ENCODE results near the gene RNF168. TPM values are rescaled to one million over a fixed set of nuclear protein-coding genes. Genes with fewer than 3 reads are reported as not detected.
"Not testable (repeated sequence)": the region's sequence is repeated elsewhere in the genome, so short reads cannot be mapped to it uniquely, and the experiment has no call there.

Gene RNF168
- total RNA-seq, 2 donors from 2014 or later = 22.2 to 29.9 TPM

DNA sequence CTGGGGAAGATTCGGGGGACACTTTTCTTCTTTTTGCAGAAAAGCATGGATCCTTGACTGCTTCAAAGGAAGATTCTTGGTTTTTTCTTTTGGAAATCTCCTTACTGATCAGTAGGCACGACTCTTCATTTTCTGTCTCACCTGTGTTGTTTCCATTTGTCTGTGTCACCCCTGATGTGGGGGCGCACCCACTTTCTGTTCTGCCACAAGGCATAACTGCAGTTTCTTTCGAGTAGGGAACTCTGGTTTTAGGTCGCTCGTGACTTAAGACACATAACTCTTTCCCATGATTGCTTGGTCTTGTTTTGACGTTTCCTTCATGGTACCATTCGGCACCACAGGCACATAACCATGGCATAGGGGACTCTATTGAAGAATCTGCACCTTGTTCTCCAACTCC, 31.3 kb downstream of the RNF168 start:
- Mint-ChIP-seq H3K4me3 (no peak overlapping the region), H3K36me3 (peaks cover 8% of the 10 kb centered on the region), H3K9me3 (no peaks in the 10 kb centered on the region), H3K4me1 (ENCODE audit: low read depth in 2 of 2) (peaks cover 14 to 19% of the 10 kb centered on the region in 2 donors), H3K27ac (peak overlapping the region in 1 of 2 donors; percentile 6), H3K27me3 (no peaks in the 10 kb centered on the region)
- DNase-seq (ENCODE audit: low spot score) (no peak), ATAC-seq (no peak)

DNA sequence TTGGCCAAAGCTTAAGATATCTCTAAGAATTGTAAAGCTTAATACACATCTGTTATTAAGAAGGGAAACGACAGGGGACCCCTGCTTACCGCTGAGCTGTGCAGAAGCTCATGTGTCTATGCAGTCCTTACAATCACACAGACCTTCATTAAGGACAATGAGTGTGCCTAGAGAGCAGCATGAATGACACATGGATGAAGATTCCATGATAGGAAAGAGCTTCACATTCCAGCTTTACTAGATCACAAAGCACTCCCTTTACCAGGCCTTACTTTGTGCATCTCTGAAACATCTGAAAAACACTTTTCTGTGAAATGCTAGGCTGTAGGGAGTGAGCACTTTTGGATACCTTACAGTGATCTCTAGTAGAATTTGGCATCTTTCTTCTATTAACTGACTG, 32.0 kb downstream of the RNF168 start:
- H3K9me3 Mint-ChIP-seq = no peaks in the 10 kb centered on the region
- DNase-seq (ENCODE audit: low spot score) = no peak
- no peak overlapping the region for H3K4me3 Mint-ChIP-seq
- H3K27ac Mint-ChIP-seq = peak overlapping the region in 1 of 2 donors; percentile 6
- no peaks in the 10 kb centered on the region for H3K27me3 Mint-ChIP-seq
- H3K4me1 Mint-ChIP-seq (ENCODE audit: low read depth in 2 of 2) = peaks cover 14 to 19% of the 10 kb centered on the region in 2 donors
- ATAC-seq = no peak
- H3K36me3 Mint-ChIP-seq = peaks cover 8% of the 10 kb centered on the region

DNA sequence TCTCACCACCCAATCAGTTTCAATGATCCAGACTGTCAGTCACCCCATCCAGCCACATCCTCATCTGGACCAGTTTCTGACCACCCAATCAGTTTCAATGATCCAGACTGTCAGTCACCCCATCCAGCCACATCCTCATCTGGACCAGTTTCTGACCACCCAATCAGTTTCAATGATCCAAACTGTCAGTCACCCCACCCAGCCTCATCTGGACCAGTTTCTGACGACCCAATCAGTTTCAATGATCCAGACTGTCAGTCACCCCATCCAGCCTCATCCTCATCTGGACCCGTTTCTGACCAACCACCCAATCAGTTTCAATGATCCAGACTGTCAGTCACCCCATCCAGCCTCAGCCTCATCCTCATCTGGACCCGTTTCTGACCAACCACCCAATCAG, 33.4 kb downstream of the RNF168 start:
- not testable (repeated sequence) for DNase-seq (ENCODE audit: low spot score); H3K4me3 Mint-ChIP-seq; H3K27me3 Mint-ChIP-seq; H3K36me3 Mint-ChIP-seq; ATAC-seq; H3K9me3 Mint-ChIP-seq
- Mint-ChIP-seq H3K4me1 (ENCODE audit: low read depth in 2 of 2) (peaks cover 14 to 19% of the 10 kb centered on the region in 2 donors), H3K27ac (peak overlapping the region in 1 of 2 donors; percentile 57)

DNA sequence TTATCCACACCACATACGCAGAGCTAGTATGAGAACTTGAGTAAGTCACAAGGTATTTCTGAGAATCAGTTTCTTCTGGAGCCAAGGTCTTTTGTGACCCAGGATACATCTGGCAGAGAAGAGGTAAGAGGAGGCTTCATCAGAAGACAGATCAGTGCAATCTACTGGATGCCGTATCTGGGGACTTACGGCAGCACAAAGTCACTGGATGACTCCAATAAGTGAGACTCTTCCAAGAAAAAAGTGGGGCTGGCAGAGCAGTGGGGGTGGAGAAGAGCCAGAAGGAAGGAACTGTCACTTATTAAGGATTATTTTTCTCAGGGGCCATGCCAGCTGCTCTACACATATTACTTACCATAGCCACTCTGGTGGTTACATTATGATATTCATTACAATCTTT, 39.8 kb downstream of the RNF168 start:
- ATAC-seq (no peak), DNase-seq (ENCODE audit: low spot score) (no peak)
- Mint-ChIP-seq H3K27ac (no peak overlapping the region), H3K4me1 (ENCODE audit: low read depth in 2 of 2) (peaks cover 7 to 9% of the 10 kb centered on the region in 2 donors), H3K4me3 (no peak overlapping the region), H3K27me3 (no peaks in the 10 kb centered on the region), H3K36me3 (no peaks in the 10 kb centered on the region), H3K9me3 (no peaks in the 10 kb centered on the region)

DNA sequence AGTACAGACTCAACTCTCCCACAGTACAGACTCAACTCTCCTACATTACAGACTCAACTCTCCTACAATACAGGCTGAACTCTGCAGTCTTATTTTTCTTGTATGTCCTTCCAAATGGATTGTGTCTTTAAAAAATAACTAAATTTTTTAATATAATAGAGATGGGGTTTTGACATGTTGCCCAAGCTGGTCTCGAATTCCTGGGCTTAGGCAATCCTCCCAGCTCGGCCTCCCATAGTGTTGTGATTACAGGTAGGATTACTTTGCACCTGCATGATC, 40.2 kb downstream of the RNF168 start:
- Mint-ChIP-seq H3K27ac (no peak overlapping the region), H3K36me3 (no peaks in the 10 kb centered on the region), H3K9me3 (no peaks in the 10 kb centered on the region), H3K4me1 (ENCODE audit: low read depth in 2 of 2) (peaks cover 7 to 8% of the 10 kb centered on the region in 2 donors), H3K27me3 (no peaks in the 10 kb centered on the region), H3K4me3 (no peak overlapping the region)
- no peak for DNase-seq (ENCODE audit: low spot score)
- no peak for ATAC-seq

DNA sequence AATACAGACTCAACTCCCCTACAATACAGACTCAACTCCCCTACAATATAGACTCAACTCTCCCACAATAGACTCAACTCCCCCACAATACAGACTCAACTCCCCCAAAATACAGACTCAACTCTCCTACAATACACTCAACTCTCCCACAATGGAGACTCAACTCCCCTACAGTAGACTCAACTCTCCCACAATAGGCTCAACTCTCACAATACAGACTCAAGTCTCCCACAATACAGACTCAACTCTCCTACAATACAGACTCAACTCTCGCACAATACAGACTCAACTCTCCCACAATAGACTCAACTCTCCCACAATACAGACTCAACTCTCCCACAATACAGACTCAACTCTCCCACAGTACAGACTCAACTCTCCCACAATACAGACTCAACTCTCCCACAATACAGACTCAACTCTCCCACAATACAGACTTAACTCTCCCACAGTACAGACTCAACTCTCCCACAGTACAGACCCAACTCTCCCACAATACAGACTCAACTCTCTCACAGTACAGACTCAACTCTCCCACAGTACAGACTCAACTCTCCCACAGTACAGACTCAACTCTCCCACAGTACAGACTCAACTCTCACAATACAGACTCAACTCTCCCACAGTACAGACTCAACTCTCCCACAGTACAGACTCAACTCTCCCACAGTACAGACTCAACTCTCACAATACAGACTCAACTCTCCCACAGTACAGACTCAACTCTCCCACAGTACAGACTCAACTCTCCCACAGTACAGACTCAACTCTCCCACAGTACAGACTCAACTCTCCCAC, 40.7 kb downstream of the RNF168 start:
- not testable (repeated sequence) for H3K27me3 Mint-ChIP-seq; H3K36me3 Mint-ChIP-seq; H3K9me3 Mint-ChIP-seq; H3K4me1 Mint-ChIP-seq (ENCODE audit: low read depth in 2 of 2); ATAC-seq; H3K4me3 Mint-ChIP-seq; DNase-seq (ENCODE audit: low spot score); H3K27ac Mint-ChIP-seq

DNA sequence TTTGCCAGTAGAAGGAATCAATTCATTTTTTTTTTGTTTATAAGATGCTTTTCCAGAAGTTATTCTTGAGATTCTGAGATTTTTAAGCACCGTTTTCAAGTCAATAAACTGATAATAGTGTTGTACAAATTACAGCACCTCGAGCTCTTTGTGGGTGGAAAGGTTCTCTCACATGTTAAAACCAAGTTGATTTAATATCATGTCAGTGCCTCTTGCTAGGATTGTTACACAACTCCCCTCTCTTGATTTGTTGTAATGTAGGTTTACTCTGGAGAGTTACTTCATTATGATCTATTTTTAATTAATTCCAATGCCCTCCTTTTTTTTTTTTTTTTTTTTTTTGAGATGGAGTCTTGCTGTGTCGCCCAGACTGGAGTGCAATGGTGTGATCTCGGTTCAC, 45.5 kb downstream of the RNF168 start:
- Mint-ChIP-seq H3K27ac (peak overlapping the region in 1 of 2 donors; percentile 33), H3K4me3 (no peak overlapping the region)

DNA sequence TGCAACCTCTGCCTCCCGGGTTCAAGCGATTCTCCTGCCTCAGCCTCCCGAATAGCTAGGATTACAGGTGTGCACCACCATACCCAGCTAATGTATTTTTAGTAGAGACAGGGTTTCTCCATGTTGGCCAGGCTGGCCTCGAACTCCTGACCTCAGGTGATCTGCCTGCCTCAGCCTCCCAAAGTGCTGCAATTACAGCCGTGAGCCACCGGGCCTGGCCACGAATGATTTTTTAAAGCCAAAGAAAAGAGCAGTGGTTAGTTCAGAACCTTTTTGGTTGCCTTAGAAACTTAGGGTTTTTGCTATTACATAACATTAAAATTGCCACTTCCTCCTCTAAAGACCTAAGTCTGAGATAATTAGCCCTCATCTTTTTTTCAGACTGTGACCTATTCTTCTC, 46.1 kb downstream of the RNF168 start:
- H3K36me3 Mint-ChIP-seq; H3K27me3 Mint-ChIP-seq; DNase-seq (ENCODE audit: low spot score); H3K4me1 Mint-ChIP-seq (ENCODE audit: low read depth in 2 of 2); H3K4me3 Mint-ChIP-seq; H3K9me3 Mint-ChIP-seq: not testable (repeated sequence)
- peak overlapping the region in 1 of 2 donors; percentile 33 for H3K27ac Mint-ChIP-seq
- peak in 1 of 2 donors; percentile 41 for ATAC-seq

More for the DNA sequence above, 45.5 kb downstream of the RNF168 start:
- ATAC-seq (no peak), DNase-seq (ENCODE audit: low spot score) (no peak)
- Mint-ChIP-seq H3K27me3 (no peaks in the 10 kb centered on the region), H3K9me3 (no peaks in the 10 kb centered on the region), H3K36me3 (no peaks in the 10 kb centered on the region), H3K4me1 (ENCODE audit: low read depth in 2 of 2) (peaks cover 7 to 8% of the 10 kb centered on the region in 2 donors)

DNA sequence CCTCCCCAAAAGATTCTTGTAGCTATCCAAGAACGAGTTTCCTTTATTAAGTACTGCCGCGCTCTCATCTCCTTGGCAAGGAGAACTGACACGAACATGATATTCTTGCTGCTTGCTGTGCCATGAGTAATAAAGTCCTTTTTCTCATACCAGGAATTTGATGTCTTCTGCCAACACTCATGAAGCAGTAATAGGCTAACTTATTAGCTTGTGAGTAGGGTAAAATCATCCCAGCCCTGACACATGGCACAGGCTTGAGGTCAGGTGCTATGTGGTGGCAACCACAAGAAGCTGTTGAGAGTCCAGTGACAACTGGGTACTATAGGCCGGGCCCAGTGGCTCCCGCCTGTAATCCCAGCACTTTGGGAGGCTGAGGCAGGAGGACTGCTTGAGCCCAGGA, 48.6 kb downstream of the RNF168 start:
- H3K27me3 Mint-ChIP-seq = no peaks in the 10 kb centered on the region
- H3K9me3 Mint-ChIP-seq = no peaks in the 10 kb centered on the region
- no peak overlapping the region for H3K27ac Mint-ChIP-seq
- H3K4me3 Mint-ChIP-seq = no peak overlapping the region
- ATAC-seq = no peak
- no peaks in the 10 kb centered on the region for H3K4me1 Mint-ChIP-seq (ENCODE audit: low read depth in 2 of 2)
- H3K36me3 Mint-ChIP-seq = no peaks in the 10 kb centered on the region
- no peak for DNase-seq (ENCODE audit: low spot score)

DNA sequence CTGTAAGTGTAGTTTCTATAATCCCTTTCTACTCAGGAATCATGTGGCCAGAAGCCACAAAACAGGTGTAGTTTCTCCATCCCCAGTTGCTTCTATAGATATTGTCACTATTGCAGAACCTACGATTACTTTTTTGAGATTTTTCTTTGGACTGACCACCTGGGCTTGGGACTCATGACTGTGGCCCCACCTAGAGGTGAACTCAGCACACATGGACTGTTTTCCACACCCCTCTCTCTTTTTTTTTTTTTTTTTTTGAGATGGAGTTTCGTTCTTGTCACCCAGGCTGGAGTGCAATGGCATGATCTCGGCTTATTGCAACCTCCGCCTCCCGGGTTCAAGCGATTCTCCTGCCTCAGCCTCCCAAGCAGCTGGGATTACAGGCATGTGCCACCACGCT, 58.2 kb downstream of the RNF168 start:
- ATAC-seq; H3K4me3 Mint-ChIP-seq; H3K27ac Mint-ChIP-seq; H3K36me3 Mint-ChIP-seq; H3K9me3 Mint-ChIP-seq; H3K4me1 Mint-ChIP-seq (ENCODE audit: low read depth in 2 of 2); DNase-seq (ENCODE audit: low spot score); H3K27me3 Mint-ChIP-seq: not testable (repeated sequence)

DNA sequence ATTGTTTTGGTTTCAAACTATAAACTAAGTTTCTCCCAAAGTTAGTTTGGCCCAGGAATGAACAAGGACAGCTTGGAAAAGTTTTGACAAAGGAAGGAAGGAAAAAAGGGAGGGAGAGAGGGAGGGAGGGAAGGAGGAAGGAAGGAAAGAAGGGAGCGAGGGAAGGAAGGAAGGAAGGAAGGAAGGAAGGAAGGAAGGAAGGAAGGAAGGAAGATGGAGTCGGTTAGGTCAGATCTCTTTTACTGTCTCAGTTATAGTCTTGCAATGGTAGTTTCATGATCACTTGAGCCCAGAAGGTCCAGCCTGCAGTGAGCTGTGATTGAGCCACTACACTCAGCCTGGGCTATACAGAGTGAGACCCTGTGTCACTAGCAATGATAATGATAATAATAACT, 59.1 kb downstream of the RNF168 start:
- H3K4me1 Mint-ChIP-seq (ENCODE audit: low read depth in 2 of 2) = no peaks in the 10 kb centered on the region
- ATAC-seq (no peak), DNase-seq (ENCODE audit: low spot score) (no peak)
- H3K9me3 Mint-ChIP-seq = no peaks in the 10 kb centered on the region
- no peak overlapping the region for H3K27ac Mint-ChIP-seq
- no peaks in the 10 kb centered on the region for H3K27me3 Mint-ChIP-seq
- H3K4me3 Mint-ChIP-seq = no peak overlapping the region
- no peaks in the 10 kb centered on the region for H3K36me3 Mint-ChIP-seq

DNA sequence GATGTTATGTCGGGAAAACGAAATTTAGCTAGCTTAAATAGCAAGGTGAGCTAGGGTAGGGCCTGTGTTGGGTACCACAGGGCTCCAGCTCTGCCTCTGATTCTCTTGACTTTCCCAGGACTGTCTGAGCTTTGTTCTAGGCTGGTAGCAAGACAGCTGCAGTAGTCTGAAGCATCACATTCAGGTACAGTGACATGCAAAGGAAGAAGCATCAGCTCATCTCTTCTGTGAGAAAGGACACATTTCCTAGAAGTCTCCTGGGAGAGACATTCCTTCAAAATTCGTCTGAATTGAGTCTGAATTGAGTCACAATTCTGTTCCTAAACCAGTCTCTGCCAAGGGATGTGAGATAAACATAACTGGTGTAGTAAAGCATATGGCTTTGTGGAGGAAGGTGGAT, 62.9 kb downstream of the RNF168 start:
- Mint-ChIP-seq H3K4me1 (ENCODE audit: low read depth in 2 of 2) (no peaks in the 10 kb centered on the region), H3K9me3 (no peaks in the 10 kb centered on the region), H3K27ac (no peak overlapping the region), H3K27me3 (no peaks in the 10 kb centered on the region), H3K4me3 (no peak overlapping the region), H3K36me3 (no peaks in the 10 kb centered on the region)
- DNase-seq (ENCODE audit: low spot score) = no peak
- ATAC-seq = no peak

DNA sequence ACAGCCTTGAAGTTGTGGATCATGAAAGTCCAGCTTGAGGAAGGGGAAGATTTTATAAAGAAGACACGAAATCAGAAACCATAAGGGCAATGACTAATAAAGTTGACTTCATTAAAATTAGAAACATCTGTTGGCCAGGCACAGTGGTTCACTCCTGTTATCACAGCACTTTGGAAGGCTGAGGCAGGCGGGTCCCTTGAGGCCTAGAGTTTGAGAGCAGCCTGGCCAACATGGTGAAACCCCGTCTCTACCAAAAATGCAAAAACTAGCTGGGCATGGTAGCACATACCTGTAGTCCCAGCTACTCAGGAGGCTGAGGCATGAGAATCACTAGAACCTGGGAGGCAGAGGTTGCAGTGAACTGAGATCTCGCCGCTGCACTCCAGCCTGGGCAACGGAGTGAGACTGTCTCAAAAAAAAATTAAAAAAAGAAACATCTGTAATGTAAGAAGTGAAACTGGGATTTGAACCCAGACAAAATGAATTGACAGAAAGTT, 63.5 kb downstream of the RNF168 start:
- Mint-ChIP-seq H3K9me3 (no peaks in the 10 kb centered on the region), H3K27ac (no peak overlapping the region), H3K4me3 (no peak overlapping the region), H3K36me3 (no peaks in the 10 kb centered on the region), H3K27me3 (no peaks in the 10 kb centered on the region), H3K4me1 (ENCODE audit: low read depth in 2 of 2) (no peaks in the 10 kb centered on the region)
- ATAC-seq (no peak), DNase-seq (ENCODE audit: low spot score) (no peak)

DNA sequence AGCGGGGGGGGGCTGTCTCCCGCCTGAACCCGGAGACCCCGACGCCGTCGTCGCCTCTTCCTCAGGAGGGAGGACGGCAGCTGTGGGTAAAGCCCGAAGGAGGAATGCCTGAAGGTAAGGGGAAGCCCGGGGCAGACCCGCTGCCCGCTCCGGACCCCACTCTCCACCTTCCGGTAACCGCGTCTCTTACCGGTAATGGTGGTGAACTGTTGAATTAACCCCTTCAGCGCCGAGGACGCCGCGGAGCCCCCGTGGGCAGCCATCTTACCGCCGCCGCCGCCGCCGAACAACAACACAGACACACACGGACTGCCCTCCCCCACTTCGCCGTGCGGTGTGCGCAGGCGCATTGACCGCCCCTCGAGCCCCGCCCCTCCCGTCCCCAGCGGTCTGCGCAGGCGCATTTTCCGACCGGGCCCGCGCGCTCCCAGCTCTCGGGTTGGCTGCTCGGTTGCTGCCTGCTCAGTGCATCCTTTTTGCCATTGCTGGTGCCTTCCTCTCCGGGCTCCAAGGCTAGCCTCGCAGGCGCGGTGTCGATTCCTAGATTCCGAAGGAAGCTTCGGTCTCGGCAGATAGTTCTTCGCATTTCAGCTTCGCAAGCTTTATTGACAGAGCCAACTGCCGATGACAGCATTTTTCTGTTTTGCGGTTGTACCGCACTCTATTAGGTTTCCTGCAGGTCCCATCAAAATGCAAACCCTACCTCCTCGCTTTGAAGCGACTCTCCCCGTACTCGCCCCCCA, 71.3 kb downstream of the RNF168 start, which contains the start of gene UBXN7:
Gene UBXN7 (minus strand): TSS at position 291 of the 743 bp plus-strand sequence. CDS start 28 bp downstream, at position 263.
- Mint-ChIP-seq H3K27ac (peak within 1 kb of the TSS; percentile 76 to 84), H3K36me3 (no peaks in the 10 kb centered on the region), H3K4me3 (peak within 1 kb of the TSS; percentile 87), H3K4me1 (ENCODE audit: low read depth in 2 of 2) (peaks cover 17 to 21% of the 10 kb centered on the region in 2 donors), H3K27me3 (no peaks in the 10 kb centered on the region), H3K9me3 (no peaks in the 10 kb centered on the region)
- ATAC-seq (peak; percentile 96), DNase-seq (ENCODE audit: low spot score) (peak; percentile 94)

All from natural killer cell treated with Interleukin-12 subunit alpha and Interleukin-12 subunit beta and Interleukin-15 and Interleukin-18, amount 100 ng/mL, for 72 hours (primary cell).